K562 (cell line): ENCODE measurements around the gene IRS2. TPM values are rescaled to one million over a fixed set of nuclear protein-coding genes. Genes with fewer than 3 reads are reported as not detected.

ENCODE experiments used
- ATAC-seq: fragments of 200-7000 bp; cut with Tn5 transposase; 3 replicates; pipeline ENCODE4 v1.9.1; 2020; ENCODE audit warnings: moderate library complexity
- BruUV-seq: library from RNA; stranded (reverse); fragments of 400-500 nt; replicated peaks from 2 replicates; lab custom pipeline; 2021; lab: Mats Ljungman, UMichigan
- CTCF ChIA-PET: fragments of 300-600 bp; formaldehyde crosslinking; extraction: SDS; loops from one replicate; lab custom pipeline; 2021; ENCODE audit warnings: low intra/inter-chr PET ratio; lab: Yijun Ruan, JAX
- POLR2A ChIA-PET: fragments of 300-600, 350-650 bp; sonication (Branson Sonifier 250); formaldehyde crosslinking; extraction: SDS; loops from one replicate; lab custom pipeline; 2021; ENCODE audit warnings: antibody characterized with exemption, inconsistent platforms; lab: Yijun Ruan, JAX
- DNase-seq, 4 experiments: peaks; one replicate each; pipeline versions ENCODE4 v3.0.0 to v3.0.0-alpha.2; 2011 to 2018; ENCODE audit warnings: low spot score in 3 of 4, mixed read lengths in 3 of 4; ENCODE audit errors: extremely low read depth in 1 of 4
- FAIRE-seq: peaks from 2 replicates; lab custom pipeline; 2011; peaks lifted over from hg19 to GRCh38; lab: Jason Lieb, UNC
- H2AFZ ChIP-seq: 2 replicates; pipeline ENCODE4 v1.6.0; 2011; ENCODE audit warnings: low read depth, low read length, control low read depth, inconsistent platforms
- H3K27ac ChIP-seq: fragments of 200-600 bp; 3 replicates; pipeline ENCODE4 v1.8.0; 2011; ENCODE audit warnings: low read depth, mild to moderate bottlenecking, control low read depth, inconsistent platforms, low read length, moderate library complexity, mixed read lengths; ENCODE audit errors: extremely low read depth
- H3K27me3 ChIP-seq, 2 experiments: fragments of 300-600 bp in 1 of 2; 2 replicates in 1 of 2; 3 replicates in 1 of 2; pipeline versions ENCODE4 v1.6.0 to v1.8.0; 2011; ENCODE audit warnings: inconsistent platforms in 2 of 2, low read length in 2 of 2, mild to moderate bottlenecking in 1 of 2, mixed read lengths in 1 of 2, moderate library complexity in 1 of 2; ENCODE audit not compliant: control insufficient read depth in 2 of 2, insufficient read depth in 2 of 2
- H3K36me3 ChIP-seq: fragments of 300-600 bp; 3 replicates; pipeline ENCODE4 v1.8.0; 2011; ENCODE audit warnings: mild to moderate bottlenecking, low read length, inconsistent platforms; ENCODE audit not compliant: control insufficient read depth, insufficient read depth
- H3K4me1 ChIP-seq, 2 experiments: fragments of 200-600 bp in 1 of 2; replicated peaks in 1 of 2; 2 replicates in 1 of 2; 3 replicates in 1 of 2; pipeline versions ENCODE4 v1.5.1 to v1.8.0; 2011; ENCODE audit warnings: inconsistent platforms in 2 of 2, low read length in 2 of 2, mild to moderate bottlenecking in 1 of 2, mixed read lengths in 1 of 2, moderate library complexity in 1 of 2; ENCODE audit not compliant: control insufficient read depth in 2 of 2, insufficient read depth in 2 of 2
- H3K4me2 ChIP-seq: 2 replicates; pipeline ENCODE4 v1.6.1; 2011; ENCODE audit warnings: low read length, control low read depth, inconsistent platforms, mixed read lengths; ENCODE audit not compliant: insufficient read depth
- H3K4me3 ChIP-seq: fragments of 200-600 bp; sonication (generic), shearing (Covaris generic); 2 replicates; pipeline ENCODE4 v1.5.1; 2016; ENCODE audit warnings: control low read depth, inconsistent platforms
- H3K79me2 ChIP-seq: fragments of 200-600 bp; 3 replicates; pipeline ENCODE4 v1.8.0; 2011; ENCODE audit warnings: low read length, inconsistent platforms; ENCODE audit not compliant: control insufficient read depth, insufficient read depth
- H3K9ac ChIP-seq, 2 experiments: 2 replicates each; pipeline versions ENCODE4 v1.6.0 to v1.6.1; 2011; ENCODE audit warnings: low read depth in 2 of 2, low read length in 2 of 2, control low read depth in 1 of 2, inconsistent platforms in 1 of 2, mild to moderate bottlenecking in 1 of 2, mixed read lengths in 1 of 2; ENCODE audit not compliant: insufficient read depth in 1 of 2
- H3K9me1 ChIP-seq: one replicate; pipeline ENCODE4 v1.6.0; 2011; ENCODE audit warnings: inconsistent platforms, mild to moderate bottlenecking, low read length, moderate library complexity; ENCODE audit not compliant: control insufficient read depth, insufficient read depth
- H3K9me3 ChIP-seq: replicated peaks from 2 replicates; pipeline ENCODE4 v1.5.1; 2011; ENCODE audit warnings: low read depth, low read length, inconsistent platforms; ENCODE audit not compliant: control insufficient read depth, insufficient read depth
- H4K20me1 ChIP-seq: replicated peaks from 2 replicates; pipeline ENCODE4 v1.6.1; 2011; ENCODE audit warnings: low read length, inconsistent platforms, mixed read lengths; ENCODE audit not compliant: control insufficient read depth, insufficient read depth
- ARNT ChIP-seq, 2 experiments: fragments of 450-650 bp; IDR thresholded peaks; 2 replicates each; pipeline ENCODE4 v1.6.1; 2016; ENCODE audit warnings: mild to moderate bottlenecking in 1 of 2
- CTBP1 ChIP-seq: fragments of 450-650 bp; IDR thresholded peaks from 2 replicates; pipeline ENCODE4 v1.6.1; 2016; ENCODE audit warnings: borderline replicate concordance
- EHMT2 ChIP-seq: fragments of 450-650 bp; IDR thresholded peaks from 2 replicates; pipeline ENCODE4 v1.6.1; 2018; ENCODE audit warnings: antibody characterized with exemption
- ESRRA ChIP-seq: fragments of 450-650 bp; IDR thresholded peaks from 2 replicates; pipeline ENCODE4 v1.6.1; 2014; ENCODE audit warnings: low read depth, mild to moderate bottlenecking, moderate library complexity, borderline replicate concordance
- IFI16 ChIP-seq: fragments of 250-450 bp; sonication (Bioruptor Pico); IDR thresholded peaks from 2 replicates; pipeline ENCODE4 v2.1.2; 2022; ENCODE audit warnings: mild to moderate bottlenecking, inconsistent platforms
- LEF1 ChIP-seq: fragments of 450-650 bp; IDR thresholded peaks from 2 replicates; pipeline ENCODE4 v1.6.1; 2016; ENCODE audit warnings: mild to moderate bottlenecking
- MIER1 ChIP-seq: fragments of 450-650 bp; IDR thresholded peaks from 2 replicates; pipeline ENCODE4 v1.6.1; 2016; ENCODE audit warnings: antibody characterized with exemption, mild to moderate bottlenecking, low read depth
- PRMT5 ChIP-seq: sonication (generic); formaldehyde crosslinking; IDR thresholded peaks from 2 replicates; pipeline ENCODE4 v1.5.0; 2020; ENCODE audit warnings: missing genetic modification reagents
- RAD21 ChIP-seq, 2 experiments: fragments of 250-450 bp in 1 of 2; fragments of 450-650 bp in 1 of 2; sonication (Bioruptor Pico) in 1 of 2; formaldehyde crosslinking in 1 of 2; IDR thresholded peaks in 1 of 2; conservative IDR thresholded peaks in 1 of 2; 2 replicates each; pipeline versions ENCODE4 v1.4.0 to v1.8.0; 2020 to 2022; ENCODE audit warnings: mild to moderate bottlenecking in 2 of 2, moderate library complexity in 1 of 2
- TSC22D4 ChIP-seq: fragments of 450-650 bp; IDR thresholded peaks from 2 replicates; pipeline ENCODE4 v1.6.1; 2016; ENCODE audit warnings: missing genetic modification characterization, missing biosample characterization, control low read depth
- ZBTB2 ChIP-seq: fragments of 450-650 bp; IDR thresholded peaks from 2 replicates; pipeline ENCODE4 v1.6.1; 2016; ENCODE audit warnings: antibody characterized with exemption
- ZNF511 ChIP-seq: sonication (generic); formaldehyde crosslinking; IDR thresholded peaks from 2 replicates; pipeline ENCODE4 v1.8.0; 2022; ENCODE audit warnings: mild to moderate bottlenecking, missing genetic modification reagents
- WGBS: fragments of 100-300 bp; shearing (Covaris generic); methylation state at CpG from one replicate; pipeline ENCODE4 v1.1.6; 2016; ENCODE audit warnings: low coverage, mixed read lengths; ENCODE audit not compliant: insufficient coverage; ENCODE audit errors: missing lambda C conversion rate; 5-methylcytosine and 5-hydroxymethylcytosine counted together
- in situ Hi-C: fragments of 300-500 bp; cut with MboI; formaldehyde crosslinking; loops from 4 replicates; pipeline ENCODE4 v1.15.0; 2018; ENCODE audit warnings: inconsistent platforms, mixed read lengths
- intact Hi-C: fragments of 100-400 bp; cut with micrococcal nuclease; formaldehyde crosslinking; loops from 2 replicates; pipeline ENCODE4 v1.14.2; 2022
- polyA plus RNA-seq, 8 experiments: library from polyadenylated mRNA; depleted of rRNA in 4 of 8; stranded (reverse) in 5 of 8; unstranded in 3 of 8; fragments of >200 nt; fragmentation: Nextera tagmentation in 2 of 8; fragmentation: Illumina TruSeq in 1 of 8; extraction: Ambion mirVana in 2 of 8; extraction: Trizol in 1 of 8; gene quantifications; 2 replicates each; pipeline versions ENCODE4 v1.2.1 to v1.2.3, GENCODE V29; 2011 to 2014; ENCODE audit warnings: inconsistent platforms in 1 of 8, missing spikeins in 1 of 8
- total RNA-seq, 7 experiments: library from RNA; depleted of rRNA in 6 of 7; stranded (reverse); fragments of >200 nt in 6 of 7; fragmentation: Illumina TruSeq in 2 of 7; extraction: Trizol in 2 of 7; gene quantifications; 2 replicates each; pipeline versions ENCODE4 v1.2.1 to v1.2.3, GENCODE V29; 2011 to 2021; ENCODE audit warnings: low replicate concordance in 1 of 7
- TF ChIP-seq, protein P1 (sequence below): fragments of 250-450 bp; sonication (Bioruptor Pico); IDR thresholded peaks from 2 replicates; pipeline ENCODE4 v1.9.0; 2021; ENCODE audit warnings: mild to moderate bottlenecking, inconsistent platforms

IRS2 gene
- total and polyA plus RNA-seq, 9 of the 15 experiments (the other 6 are each of a cell fraction or from before 2014, with no cell fraction given) = 0.36 to 4.6 (median 0.63) TPM

DNA sequence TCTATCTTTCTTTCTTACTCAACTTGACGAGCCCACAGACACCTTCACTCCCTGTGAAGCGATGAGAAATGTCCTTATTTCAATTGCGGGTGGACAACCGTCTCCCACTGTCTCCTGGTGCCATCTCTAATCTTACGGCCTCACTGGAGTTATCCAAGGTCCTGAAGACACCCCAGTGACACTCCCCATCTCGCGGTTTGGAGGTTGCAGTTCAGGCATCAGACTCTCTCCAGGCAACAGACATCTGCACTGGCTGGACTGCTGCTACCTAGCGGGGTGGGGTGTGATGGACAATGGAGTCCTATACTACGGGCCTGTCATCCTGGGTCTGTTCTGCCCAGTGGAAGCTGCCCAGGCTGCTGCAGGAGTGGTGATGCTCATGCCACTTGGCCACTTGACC is 18.3 kb upstream of the IRS2 start:
- peaks cover 6 to 37% of the 10 kb centered on the region in 2 experiments; a peak in 3 of 5 replicates for H3K27me3 ChIP-seq
- in situ Hi-C loops (no loop called here), intact Hi-C loops (no loop called here)
- no peaks in the 10 kb centered on the region for H3K79me2 ChIP-seq
- no peaks in the 10 kb centered on the region; the same call in 1 of the 2 replicates for H3K9me3 ChIP-seq
- no peaks in the 10 kb centered on the region for H3K9me1 ChIP-seq
- H3K27ac ChIP-seq = no peak overlapping the region
- H3K4me2 ChIP-seq = no peak overlapping the region
- ChIA-PET POLR2A (no interaction called here), CTCF (no interaction called here)
- BruUV-seq = no TSS peak
- no peaks in the 10 kb centered on the region for H4K20me1 ChIP-seq
- H3K36me3 ChIP-seq = no peaks in the 10 kb centered on the region
- no peaks in the 10 kb centered on the region for H3K4me1 ChIP-seq
- no peak overlapping the region for H3K9ac ChIP-seq
- no peak overlapping the region for H3K4me3 ChIP-seq
- peak; percentile 88 for ATAC-seq
- no peak overlapping the region for H2AFZ ChIP-seq
- 7% methylated on average over 9 of the region's 9 CpGs for WGBS
- FAIRE-seq = no peak
- peak in 2 of 4 experiments; percentile 15 to 24 for DNase-seq
- TF ChIP-seq, protein P1, sequence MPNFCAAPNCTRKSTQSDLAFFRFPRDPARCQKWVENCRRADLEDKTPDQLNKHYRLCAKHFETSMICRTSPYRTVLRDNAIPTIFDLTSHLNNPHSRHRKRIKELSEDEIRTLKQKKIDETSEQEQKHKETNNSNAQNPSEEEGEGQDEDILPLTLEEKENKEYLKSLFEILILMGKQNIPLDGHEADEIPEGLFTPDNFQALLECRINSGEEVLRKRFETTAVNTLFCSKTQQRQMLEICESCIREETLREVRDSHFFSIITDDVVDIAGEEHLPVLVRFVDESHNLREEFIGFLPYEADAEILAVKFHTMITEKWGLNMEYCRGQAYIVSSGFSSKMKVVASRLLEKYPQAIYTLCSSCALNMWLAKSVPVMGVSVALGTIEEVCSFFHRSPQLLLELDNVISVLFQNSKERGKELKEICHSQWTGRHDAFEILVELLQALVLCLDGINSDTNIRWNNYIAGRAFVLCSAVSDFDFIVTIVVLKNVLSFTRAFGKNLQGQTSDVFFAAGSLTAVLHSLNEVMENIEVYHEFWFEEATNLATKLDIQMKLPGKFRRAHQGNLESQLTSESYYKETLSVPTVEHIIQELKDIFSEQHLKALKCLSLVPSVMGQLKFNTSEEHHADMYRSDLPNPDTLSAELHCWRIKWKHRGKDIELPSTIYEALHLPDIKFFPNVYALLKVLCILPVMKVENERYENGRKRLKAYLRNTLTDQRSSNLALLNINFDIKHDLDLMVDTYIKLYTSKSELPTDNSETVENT = no peak
- no peak for TF ChIP-seq ARNT (IDR thresholded peaks at IDR 0.05)
- TF ChIP-seq ZBTB2 = no peak
- TF ChIP-seq MIER1 = peak; percentile 88
- peak; percentile 94 for TF ChIP-seq EHMT2
- TF ChIP-seq LEF1 = no peak
- no peak for TF ChIP-seq TSC22D4 (tag)
- TF ChIP-seq ESRRA = 0 out of 2 replicates have a peak, but pooled peaks have one; percentile 17
- TF ChIP-seq RAD21 (CRISPR knock-in tag; conservative IDR thresholded peaks at IDR 0.05 in 1 of 2, IDR thresholded peaks at IDR 0.05 in 1 of 2) = 0 out of 4 replicates have a peak, but pooled peaks of 1 of the 2 experiments have one; percentile 4
- TF ChIP-seq CTBP1 = peak; percentile 38; the same call in 1 of the 2 replicates
- TF ChIP-seq ZNF511 (CRISPR knock-in tag) = no peak
- TF ChIP-seq IFI16 (CRISPR knock-in tag) = no peak
- no peak for TF ChIP-seq PRMT5 (CRISPR knock-in tag)
